Heart left ventricle (tissue), 13 donors: ENCODE results near the gene PCED1B.

Source experiments
- POLR2A ChIP-seq, 2 donors: fragments of 450-650 bp; IDR thresholded peaks; one replicate each; pipeline ENCODE4 v1.6.1; 2017; ENCODE audit warnings: antibody characterized with exemption in 2 of 2, mild to moderate bottlenecking in 2 of 2, moderate library complexity in 2 of 2
- TF ChIP-seq, protein P1 (sequence below), 12 donors: fragments of 200-600 bp; sonication (generic) in 4 of 12; IDR thresholded peaks; one replicate each; pipeline versions ENCODE4 v1.5.0 to v1.8.0; 2018 to 2022; ENCODE audit warnings: antibody characterized with exemption in 12 of 12, mild to moderate bottlenecking in 5 of 12
- donor health status: ischemic (EF 13 %, LVEDD 7.1; RV severe dilation, severe dysfunction).
- donor health status: DM: no; HTN: yes; CAD: no.
- donor health status: DM: no; HTN: no; CAD: no.
- donor health status: ischemic (EF 25% LVEDD 6.9; RV normal size, moderate dysfunction).
- donor health status: ischemic (EF 25% LVEDD 5.7; RV mildly dilated, moderate dysfunction).
- donor health status: ischemic (EF 35%, LVEDD 5.7; RV mildly dilated, moderate dysfunction).
- donor health status: nonischemic (EF 11% LVEDD 7.7; RV severe dilation, severe dysfunction).
- donor health status: DM: yes; HTN: yes; CAD: no.
- donor health status: PGD.
- donor health status: ischemic (EF 29% LVEDD 5.4; RV normal size, mild dysfunction).
- donor health status: nonischemic (EF 23%, LVEDD 6.1; RV moderate dilation, normal function).

DNA sequence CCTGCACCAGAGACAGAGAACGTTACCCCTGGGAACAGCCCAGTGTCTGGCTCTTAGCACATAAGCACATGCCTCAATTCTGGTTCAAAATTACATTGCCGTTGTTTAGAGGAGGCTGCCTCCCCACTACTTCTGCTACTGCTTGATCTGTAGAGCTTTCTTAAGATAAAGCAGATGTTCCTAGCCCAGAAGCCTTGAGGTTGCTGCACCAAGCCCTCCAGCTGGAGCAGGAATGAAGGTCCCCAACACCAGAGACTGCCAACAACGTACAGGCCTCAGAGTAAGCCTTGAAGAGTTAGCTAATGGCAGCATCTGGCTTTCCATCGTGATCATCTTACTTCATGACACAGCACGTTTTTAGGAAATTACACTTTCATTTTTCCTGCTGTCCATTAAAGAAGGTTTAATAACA is 35.1 kb downstream of the PCED1B start:
- TF ChIP-seq, protein P1, sequence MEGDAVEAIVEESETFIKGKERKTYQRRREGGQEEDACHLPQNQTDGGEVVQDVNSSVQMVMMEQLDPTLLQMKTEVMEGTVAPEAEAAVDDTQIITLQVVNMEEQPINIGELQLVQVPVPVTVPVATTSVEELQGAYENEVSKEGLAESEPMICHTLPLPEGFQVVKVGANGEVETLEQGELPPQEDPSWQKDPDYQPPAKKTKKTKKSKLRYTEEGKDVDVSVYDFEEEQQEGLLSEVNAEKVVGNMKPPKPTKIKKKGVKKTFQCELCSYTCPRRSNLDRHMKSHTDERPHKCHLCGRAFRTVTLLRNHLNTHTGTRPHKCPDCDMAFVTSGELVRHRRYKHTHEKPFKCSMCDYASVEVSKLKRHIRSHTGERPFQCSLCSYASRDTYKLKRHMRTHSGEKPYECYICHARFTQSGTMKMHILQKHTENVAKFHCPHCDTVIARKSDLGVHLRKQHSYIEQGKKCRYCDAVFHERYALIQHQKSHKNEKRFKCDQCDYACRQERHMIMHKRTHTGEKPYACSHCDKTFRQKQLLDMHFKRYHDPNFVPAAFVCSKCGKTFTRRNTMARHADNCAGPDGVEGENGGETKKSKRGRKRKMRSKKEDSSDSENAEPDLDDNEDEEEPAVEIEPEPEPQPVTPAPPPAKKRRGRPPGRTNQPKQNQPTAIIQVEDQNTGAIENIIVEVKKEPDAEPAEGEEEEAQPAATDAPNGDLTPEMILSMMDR (IDR thresholded peaks at IDR 0.05): no peak
- TF ChIP-seq POLR2A (IDR thresholded peaks at IDR 0.05): no peak
